Activated gamma-delta T cell (primary cell): Measurements from ENCODE around the gene NOL4L.
A peak's percentile ranks its signal among the peaks of the same experiment; 100 is the strongest.

Experiments
- DNase-seq: peaks from one replicate; lab custom pipeline; 2025; lab: John Stamatoyannopoulos, UW

NOL4L gene

GRCh38 chr20:32483351-32484224 lies 101.5 kb downstream of the NOL4L start:
- DNase-seq: peak; percentile 71

GRCh38 chr20:32482442-32483261 lies 102.5 kb downstream of the NOL4L start:
- DNase-seq: peak; percentile 35

- DNase-seq: no peak
Observed at GRCh38 chr20:32482143-32482441, 103.0 kb downstream of the NOL4L start.

GRCh38 chr20:32481311-32482142 lies 103.6 kb downstream of the NOL4L start:
- DNase-seq: no peak

- DNase-seq: no peak
Observed at GRCh38 chr20:32480371-32481241, 104.5 kb downstream of the NOL4L start.

GRCh38 chr20:32479697-32480171 lies 105.4 kb downstream of the NOL4L start:
- DNase-seq: no peak

GRCh38 chr20:32479012-32479411 lies 106.1 kb downstream of the NOL4L start:
- DNase-seq: no peak

GRCh38 chr20:32478576-32478975 lies 106.6 kb downstream of the NOL4L start:
- no peak for DNase-seq

- no peak for DNase-seq
Observed at GRCh38 chr20:32477594-32478512, 107.3 kb downstream of the NOL4L start.

- no peak for DNase-seq
Observed at GRCh38 chr20:32476684-32477593, 108.2 kb downstream of the NOL4L start.

GRCh38 chr20:32474967-32475811 lies 109.9 kb downstream of the NOL4L start:
- DNase-seq: no peak

GRCh38 chr20:32474717-32474966 lies 110.5 kb downstream of the NOL4L start:
- no peak for DNase-seq

GRCh38 chr20:32474009-32474716 lies 111.0 kb downstream of the NOL4L start:
- no peak for DNase-seq

GRCh38 chr20:32473231-32474008 lies 111.7 kb downstream of the NOL4L start:
- DNase-seq: no peak

GRCh38 chr20:32472581-32473207 lies 112.4 kb downstream of the NOL4L start:
- DNase-seq: no peak

GRCh38 chr20:32470940-32471339 lies 114.2 kb downstream of the NOL4L start:
- DNase-seq: no peak
